Activated CD8-positive, alpha-beta memory T cell treated with anti-CD3 and anti-CD28 coated beads for 24 hours (primary cell): Measurements from ENCODE around the gene APC2.
"Not testable (repeated sequence)": the region's sequence is repeated elsewhere in the genome, so short reads cannot be mapped to it uniquely, and the experiment has no call there.

Source experiments
- DNase-seq: peaks from one replicate; pipeline ENCODE4 v3.0.0-alpha.2; 2020

APC2 gene

GRCh38 chr19:1429750-1430149 lies 20.2 kb upstream of the APC2 start:
- no peak for DNase-seq

- no peak for DNase-seq
Observed at GRCh38 chr19:1430246-1430645, 19.7 kb upstream of the APC2 start.

- no peak for DNase-seq
Observed at GRCh38 chr19:1431759-1432506, 18.0 kb upstream of the APC2 start.

GRCh38 chr19:1432507-1432887 lies 17.4 kb upstream of the APC2 start:
- DNase-seq: no peak

- no peak for DNase-seq
Observed at GRCh38 chr19:1433119-1434039, 16.5 kb upstream of the APC2 start.

GRCh38 chr19:1434040-1434366 lies 15.9 kb upstream of the APC2 start:
- DNase-seq: no peak

GRCh38 chr19:1434577-1435060 lies 15.3 kb upstream of the APC2 start:
- no peak for DNase-seq

- no peak for DNase-seq
Observed at GRCh38 chr19:1435378-1435989, 14.4 kb upstream of the APC2 start.

GRCh38 chr19:1437609-1438008 lies 12.3 kb upstream of the APC2 start:
- no peak for DNase-seq

GRCh38 chr19:1438035-1438932 lies 11.6 kb upstream of the APC2 start, which contains the start of gene RPS15:
TSS of gene RPS15 (plus strand) at chr19:1438396. CDS start at chr19:1438426, 30 bp downstream.
- peak; percentile 98 for DNase-seq

- DNase-seq: no peak
Observed at GRCh38 chr19:1438933-1439354, 11.0 kb upstream of the APC2 start.

GRCh38 chr19:1439525-1440417 lies 10.2 kb upstream of the APC2 start:
- DNase-seq: not testable (repeated sequence)

GRCh38 chr19:1440418-1440801 lies 9.5 kb upstream of the APC2 start:
- DNase-seq: no peak

- DNase-seq: no peak
Observed at GRCh38 chr19:1441022-1441426, 8.9 kb upstream of the APC2 start.

- no peak for DNase-seq
Observed at GRCh38 chr19:1441677-1442438, 8.1 kb upstream of the APC2 start.

- peak; percentile 92 for DNase-seq
Observed at GRCh38 chr19:1445185-1445931, 4.6 kb upstream of the APC2 start.

GRCh38 chr19:1445932-1446712 lies 3.8 kb upstream of the APC2 start:
- no peak for DNase-seq

GRCh38 chr19:1446713-1447481 lies 3.0 kb upstream of the APC2 start:
- DNase-seq: no peak
